ENCODE data around the gene IQSEC1.

IQSEC1 gene

DNA sequence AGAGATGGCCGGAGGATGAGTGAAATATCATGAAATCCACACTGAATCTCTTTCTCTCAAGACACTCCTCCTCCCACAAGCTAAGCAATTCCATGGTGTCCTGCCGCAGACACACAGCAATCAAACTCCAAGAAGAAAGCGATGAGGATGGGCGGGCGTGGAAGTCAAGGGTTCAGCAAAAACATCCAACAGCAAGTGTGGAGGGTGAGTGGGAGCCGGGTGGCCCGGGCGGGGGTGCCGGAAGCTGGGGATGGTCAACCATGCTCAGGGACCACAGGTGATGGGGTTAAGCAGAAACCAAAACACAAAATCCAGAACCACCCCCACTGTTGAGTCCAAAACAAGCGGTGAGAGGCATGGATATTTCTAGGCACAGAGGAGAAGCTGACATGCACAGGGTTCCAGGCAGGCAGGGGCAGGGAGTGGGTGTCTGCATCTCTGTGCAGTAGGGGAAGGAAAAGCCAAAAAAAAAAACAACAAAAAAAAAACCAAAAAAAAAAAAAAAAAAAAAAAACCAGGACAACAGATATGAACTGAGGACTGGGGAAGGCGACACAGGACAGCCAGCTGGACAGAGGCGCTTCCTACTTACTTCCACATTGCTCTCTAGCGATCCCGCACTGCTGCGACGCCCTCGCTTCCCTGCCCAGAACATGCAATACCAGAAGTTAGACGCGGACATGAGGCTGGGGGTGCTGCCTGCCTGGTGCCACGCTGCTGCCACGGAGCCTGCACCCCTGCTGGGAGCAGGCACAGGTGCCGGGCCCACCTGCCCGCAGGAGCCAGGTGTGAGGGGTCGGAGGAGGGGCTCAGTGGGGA, 170.8 kb downstream of the IQSEC1 start:
- TF ChIP-seq RAD21 (IDR thresholded peaks at IDR 0.05; ENCODE audit: low read depth) (no peak), NFIC (IDR thresholded peaks at IDR 0.05) (no peak), TAF1 (IDR thresholded peaks at IDR 0.05; ENCODE audit: low read depth) (no peak), TCF12 (IDR thresholded peaks at IDR 0.05; ENCODE audit: low read depth) (no peak), YY1 (IDR thresholded peaks at IDR 0.05; ENCODE audit: low read depth) (no peak), FOXM1 (IDR thresholded peaks at IDR 0.05; ENCODE audit: borderline replicate concordance, low read depth) (no peak), CREB1 (IDR thresholded peaks at IDR 0.05; ENCODE audit: low read depth) (no peak)

DNA sequence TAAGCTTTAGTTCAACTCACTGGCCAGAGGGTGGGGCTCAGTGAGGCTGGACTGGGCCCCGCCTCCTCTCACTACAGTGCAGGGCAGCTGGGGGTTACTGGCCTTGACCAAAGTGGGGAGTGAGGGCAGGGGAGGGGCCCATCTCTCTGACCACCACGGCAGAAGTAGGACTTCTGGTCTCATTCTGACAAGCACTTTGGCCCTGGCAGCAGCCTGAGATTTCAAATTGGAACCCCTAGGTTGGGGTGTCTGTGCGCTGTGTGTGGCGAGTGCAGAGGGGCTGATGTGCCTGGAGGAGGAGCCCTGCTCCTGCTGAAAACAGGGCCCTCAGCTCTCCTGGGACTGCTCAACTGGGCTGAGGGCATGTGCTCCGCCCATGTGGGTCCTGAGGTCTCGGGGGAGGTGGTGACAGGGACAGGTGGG, 171.6 kb downstream of the IQSEC1 start:
- TF ChIP-seq TEAD4 (IDR thresholded peaks at IDR 0.05) = no peak
- TF ChIP-seq, protein P1, sequence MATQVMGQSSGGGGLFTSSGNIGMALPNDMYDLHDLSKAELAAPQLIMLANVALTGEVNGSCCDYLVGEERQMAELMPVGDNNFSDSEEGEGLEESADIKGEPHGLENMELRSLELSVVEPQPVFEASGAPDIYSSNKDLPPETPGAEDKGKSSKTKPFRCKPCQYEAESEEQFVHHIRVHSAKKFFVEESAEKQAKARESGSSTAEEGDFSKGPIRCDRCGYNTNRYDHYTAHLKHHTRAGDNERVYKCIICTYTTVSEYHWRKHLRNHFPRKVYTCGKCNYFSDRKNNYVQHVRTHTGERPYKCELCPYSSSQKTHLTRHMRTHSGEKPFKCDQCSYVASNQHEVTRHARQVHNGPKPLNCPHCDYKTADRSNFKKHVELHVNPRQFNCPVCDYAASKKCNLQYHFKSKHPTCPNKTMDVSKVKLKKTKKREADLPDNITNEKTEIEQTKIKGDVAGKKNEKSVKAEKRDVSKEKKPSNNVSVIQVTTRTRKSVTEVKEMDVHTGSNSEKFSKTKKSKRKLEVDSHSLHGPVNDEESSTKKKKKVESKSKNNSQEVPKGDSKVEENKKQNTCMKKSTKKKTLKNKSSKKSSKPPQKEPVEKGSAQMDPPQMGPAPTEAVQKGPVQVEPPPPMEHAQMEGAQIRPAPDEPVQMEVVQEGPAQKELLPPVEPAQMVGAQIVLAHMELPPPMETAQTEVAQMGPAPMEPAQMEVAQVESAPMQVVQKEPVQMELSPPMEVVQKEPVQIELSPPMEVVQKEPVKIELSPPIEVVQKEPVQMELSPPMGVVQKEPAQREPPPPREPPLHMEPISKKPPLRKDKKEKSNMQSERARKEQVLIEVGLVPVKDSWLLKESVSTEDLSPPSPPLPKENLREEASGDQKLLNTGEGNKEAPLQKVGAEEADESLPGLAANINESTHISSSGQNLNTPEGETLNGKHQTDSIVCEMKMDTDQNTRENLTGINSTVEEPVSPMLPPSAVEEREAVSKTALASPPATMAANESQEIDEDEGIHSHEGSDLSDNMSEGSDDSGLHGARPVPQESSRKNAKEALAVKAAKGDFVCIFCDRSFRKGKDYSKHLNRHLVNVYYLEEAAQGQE (IDR thresholded peaks at IDR 0.05; ENCODE audit: low read depth) = no peak
- no peak for TF ChIP-seq EP300 (IDR thresholded peaks at IDR 0.05; ENCODE audit: borderline replicate concordance)

DNA sequence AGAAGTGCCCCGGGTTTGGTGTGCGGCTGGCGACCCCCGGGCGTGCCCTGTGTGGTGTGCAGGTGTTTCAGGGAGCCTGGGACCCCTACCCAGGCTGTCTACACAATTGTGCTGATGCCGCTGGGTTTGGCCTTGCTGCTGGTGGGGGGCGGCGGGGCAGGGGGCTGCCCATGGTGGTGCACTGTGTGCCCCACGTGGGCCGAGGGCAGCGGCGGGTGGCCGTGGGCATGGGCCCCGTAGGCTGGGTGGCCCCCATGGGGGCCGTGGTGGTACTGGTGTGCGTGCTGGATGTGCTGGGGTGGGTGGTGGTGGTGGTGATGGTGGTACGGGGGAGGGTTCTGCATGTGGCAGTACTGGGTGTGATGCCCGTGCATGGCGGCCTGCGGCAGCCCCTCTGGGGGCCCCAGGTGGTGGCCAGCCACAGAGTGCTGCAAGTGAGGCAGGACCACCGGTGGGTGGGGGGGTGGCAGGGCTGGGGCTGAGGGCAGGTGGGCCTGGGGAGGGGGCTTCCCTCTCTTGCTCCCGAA, 172.3 kb downstream of the IQSEC1 start:
- TF ChIP-seq ZBTB7A (IDR thresholded peaks at IDR 0.05; ENCODE audit: low read depth) = no peak
- no peak for TF ChIP-seq RAD21 (IDR thresholded peaks at IDR 0.05; ENCODE audit: low read depth)
- TF ChIP-seq, protein P2, sequence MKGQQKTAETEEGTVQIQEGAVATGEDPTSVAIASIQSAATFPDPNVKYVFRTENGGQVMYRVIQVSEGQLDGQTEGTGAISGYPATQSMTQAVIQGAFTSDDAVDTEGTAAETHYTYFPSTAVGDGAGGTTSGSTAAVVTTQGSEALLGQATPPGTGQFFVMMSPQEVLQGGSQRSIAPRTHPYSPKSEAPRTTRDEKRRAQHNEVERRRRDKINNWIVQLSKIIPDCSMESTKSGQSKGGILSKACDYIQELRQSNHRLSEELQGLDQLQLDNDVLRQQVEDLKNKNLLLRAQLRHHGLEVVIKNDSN (IDR thresholded peaks at IDR 0.05) = no peak
- TF ChIP-seq YY1 (IDR thresholded peaks at IDR 0.05; ENCODE audit: low read depth) = no peak
- TF ChIP-seq, protein P1 (IDR thresholded peaks at IDR 0.05; ENCODE audit: low read depth) = no peak
- no peak for TF ChIP-seq TCF12 (IDR thresholded peaks at IDR 0.05; ENCODE audit: low read depth)
- no peak for TF ChIP-seq EGR1 (IDR thresholded peaks at IDR 0.05)
- no peak for TF ChIP-seq CEBPB (IDR thresholded peaks at IDR 0.05)
- TF ChIP-seq NFIC (IDR thresholded peaks at IDR 0.05) = no peak
- TF ChIP-seq FOXM1 (IDR thresholded peaks at IDR 0.05; ENCODE audit: borderline replicate concordance, low read depth) = no peak
- no peak for TF ChIP-seq EP300 (IDR thresholded peaks at IDR 0.05; ENCODE audit: borderline replicate concordance)
- TF ChIP-seq TAF1 (IDR thresholded peaks at IDR 0.05; ENCODE audit: low read depth) = no peak

DNA sequence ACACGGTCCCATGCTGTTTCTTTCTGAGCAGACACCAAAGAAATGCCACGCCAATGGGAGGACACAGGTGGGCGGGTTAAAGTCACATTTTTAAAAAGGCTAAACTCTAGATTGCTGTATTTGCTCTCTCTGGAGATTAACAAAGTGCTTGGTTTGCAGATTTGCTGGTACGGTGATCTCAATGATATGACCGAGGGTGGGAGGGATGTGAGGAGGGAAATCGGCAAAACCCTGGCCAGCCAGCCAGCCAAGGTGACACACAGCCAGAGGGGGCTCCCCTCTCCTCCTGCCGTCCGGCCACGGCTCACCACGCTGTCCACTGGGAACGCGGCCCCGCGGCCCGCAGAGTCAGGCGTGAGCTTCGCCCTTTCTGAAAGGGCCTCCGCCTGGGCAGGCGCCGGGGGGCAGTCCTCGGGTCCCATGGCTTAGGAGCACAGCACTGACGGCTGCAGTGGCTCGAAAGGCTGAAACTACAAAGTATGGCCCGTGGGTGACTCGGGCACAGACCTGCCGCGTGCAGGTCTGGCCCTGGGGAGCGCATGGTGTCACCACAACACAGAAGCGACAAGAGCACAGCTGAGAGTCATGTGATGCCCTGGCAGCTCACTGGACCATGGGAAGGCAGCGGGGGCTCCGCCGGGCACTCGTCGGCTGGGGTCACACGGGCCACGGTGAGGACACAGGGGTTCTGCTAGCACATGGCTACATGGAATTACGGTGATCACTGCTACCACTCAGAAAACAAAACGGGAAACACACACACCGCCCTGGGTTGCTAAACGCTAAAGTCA, 174.1 kb downstream of the IQSEC1 start:
- TF ChIP-seq ZBTB7A (IDR thresholded peaks at IDR 0.05; ENCODE audit: low read depth) (no peak), TCF12 (IDR thresholded peaks at IDR 0.05; ENCODE audit: low read depth) (no peak)
- TF ChIP-seq, protein P2 (IDR thresholded peaks at IDR 0.05) = no peak

DNA sequence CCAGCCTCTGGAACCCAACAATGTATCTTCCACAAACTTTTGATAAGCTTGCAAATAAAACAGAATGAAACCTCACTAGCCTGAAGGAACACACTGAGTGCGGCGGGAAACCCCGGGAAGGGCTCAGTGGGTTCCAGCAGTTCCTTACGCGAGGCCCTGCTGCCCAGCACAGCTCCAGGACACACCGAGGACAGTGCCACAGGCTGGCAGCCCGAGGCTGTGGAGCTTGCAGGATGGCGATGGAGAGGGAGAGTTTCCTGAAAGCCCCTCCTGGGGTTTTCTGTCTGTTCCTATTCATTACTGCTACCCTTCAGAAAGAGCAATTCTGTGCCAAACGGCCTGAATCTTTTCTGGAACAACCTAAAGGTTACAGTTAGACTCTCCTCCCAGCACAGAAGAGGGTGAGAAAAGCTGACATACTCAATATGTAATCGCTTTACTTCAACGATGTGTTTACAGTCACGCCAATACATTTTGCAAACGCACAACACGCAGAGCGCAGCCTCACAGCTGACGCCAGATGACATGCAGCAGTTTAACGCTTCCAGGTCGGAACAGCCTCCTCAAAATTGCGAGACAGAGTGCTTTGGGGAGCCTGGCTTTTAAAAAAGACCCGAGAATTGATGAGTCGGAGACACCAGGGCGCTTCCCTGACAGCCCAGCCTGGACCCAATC, 174.8 kb downstream of the IQSEC1 start:
- TF ChIP-seq ZBTB7A (IDR thresholded peaks at IDR 0.05; ENCODE audit: low read depth) (no peak), RAD21 (IDR thresholded peaks at IDR 0.05; ENCODE audit: low read depth) (no peak), NFIC (IDR thresholded peaks at IDR 0.05) (no peak), EP300 (IDR thresholded peaks at IDR 0.05; ENCODE audit: borderline replicate concordance) (no peak), TAF1 (IDR thresholded peaks at IDR 0.05; ENCODE audit: low read depth) (no peak), CREB1 (IDR thresholded peaks at IDR 0.05; ENCODE audit: low read depth) (no peak), YY1 (IDR thresholded peaks at IDR 0.05; ENCODE audit: low read depth) (no peak), FOXM1 (IDR thresholded peaks at IDR 0.05; ENCODE audit: borderline replicate concordance, low read depth) (no peak), CEBPB (IDR thresholded peaks at IDR 0.05) (no peak)
- TF ChIP-seq, protein P1 (IDR thresholded peaks at IDR 0.05; ENCODE audit: low read depth) = no peak
- TF ChIP-seq, protein P3, sequence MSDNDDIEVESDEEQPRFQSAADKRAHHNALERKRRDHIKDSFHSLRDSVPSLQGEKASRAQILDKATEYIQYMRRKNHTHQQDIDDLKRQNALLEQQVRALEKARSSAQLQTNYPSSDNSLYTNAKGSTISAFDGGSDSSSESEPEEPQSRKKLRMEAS (IDR thresholded peaks at IDR 0.05) = no peak

All from Ishikawa (cell line).